NB4 (cell line): ENCODE results near the gene WWP2.

Experiments
- POLR2A ChIP-seq: IDR thresholded peaks from 2 replicates; pipeline ENCODE4 v1.6.1; 2011; ENCODE audit warnings: mild to moderate bottlenecking; ENCODE audit not compliant: insufficient read length; ENCODE audit errors: extremely low read depth
- TF ChIP-seq, protein P1 (sequence below): IDR thresholded peaks from one replicate; pipeline ENCODE4 v1.5.1; 2012; ENCODE audit warnings: low read depth, low read length

DNA sequence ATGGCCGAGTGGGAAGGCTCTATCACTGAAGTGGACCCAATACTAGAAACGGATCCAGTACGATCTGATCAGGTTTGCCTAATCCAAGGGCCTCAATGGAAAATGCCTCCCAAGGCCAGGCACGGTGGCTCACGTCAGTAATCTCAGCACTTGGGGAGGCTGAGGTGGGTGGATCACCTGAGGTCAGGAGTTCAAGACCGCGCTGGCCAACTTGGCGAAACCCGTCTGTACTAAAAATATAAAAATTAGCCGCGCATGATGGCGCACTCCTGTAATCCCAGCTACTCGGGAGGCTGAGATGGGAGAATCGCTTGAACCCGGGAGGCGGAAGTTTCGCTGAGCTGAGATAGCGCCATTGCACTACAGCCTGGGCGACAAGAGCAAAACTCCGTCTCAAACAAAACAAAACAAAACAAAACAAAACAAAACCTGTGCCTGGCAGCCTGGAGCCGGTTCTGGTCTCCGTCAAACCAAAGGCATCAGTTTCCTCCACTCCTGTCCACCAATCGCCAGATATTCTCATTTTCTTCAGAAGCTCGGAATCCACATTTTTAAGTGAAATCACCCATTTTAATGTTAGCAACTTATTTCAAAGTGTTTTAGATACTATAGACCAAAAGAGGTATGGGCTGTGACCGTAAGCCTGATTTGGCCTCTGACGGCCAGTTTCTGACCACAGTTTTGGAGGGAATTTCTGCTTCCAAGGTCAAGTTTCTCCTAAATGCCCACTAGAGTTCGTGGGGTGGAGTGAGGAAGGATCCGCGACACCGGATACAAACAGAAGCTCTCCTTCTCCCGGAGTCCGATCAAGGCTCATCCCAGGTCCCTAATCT lies 36.4 kb upstream of the WWP2 start:
- TF ChIP-seq, protein P1, sequence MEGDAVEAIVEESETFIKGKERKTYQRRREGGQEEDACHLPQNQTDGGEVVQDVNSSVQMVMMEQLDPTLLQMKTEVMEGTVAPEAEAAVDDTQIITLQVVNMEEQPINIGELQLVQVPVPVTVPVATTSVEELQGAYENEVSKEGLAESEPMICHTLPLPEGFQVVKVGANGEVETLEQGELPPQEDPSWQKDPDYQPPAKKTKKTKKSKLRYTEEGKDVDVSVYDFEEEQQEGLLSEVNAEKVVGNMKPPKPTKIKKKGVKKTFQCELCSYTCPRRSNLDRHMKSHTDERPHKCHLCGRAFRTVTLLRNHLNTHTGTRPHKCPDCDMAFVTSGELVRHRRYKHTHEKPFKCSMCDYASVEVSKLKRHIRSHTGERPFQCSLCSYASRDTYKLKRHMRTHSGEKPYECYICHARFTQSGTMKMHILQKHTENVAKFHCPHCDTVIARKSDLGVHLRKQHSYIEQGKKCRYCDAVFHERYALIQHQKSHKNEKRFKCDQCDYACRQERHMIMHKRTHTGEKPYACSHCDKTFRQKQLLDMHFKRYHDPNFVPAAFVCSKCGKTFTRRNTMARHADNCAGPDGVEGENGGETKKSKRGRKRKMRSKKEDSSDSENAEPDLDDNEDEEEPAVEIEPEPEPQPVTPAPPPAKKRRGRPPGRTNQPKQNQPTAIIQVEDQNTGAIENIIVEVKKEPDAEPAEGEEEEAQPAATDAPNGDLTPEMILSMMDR = no peak
- no peak for TF ChIP-seq POLR2A
